HepG2 (cell line): Measurements from ENCODE around the gene NBEAL2. TPM values are rescaled to one million over a fixed set of nuclear protein-coding genes. Genes with fewer than 3 reads are reported as not detected.

Source experiments
- AHDC1 ChIP-seq: sonication (generic); formaldehyde crosslinking; IDR thresholded peaks from 2 replicates; pipeline ENCODE4 v1.5.1; 2020; ENCODE audit warnings: mild to moderate bottlenecking, missing genetic modification reagents, borderline replicate concordance
- ELF3 ChIP-seq: IDR thresholded peaks from 2 replicates; pipeline ENCODE4 v1.6.1; 2016; ENCODE audit warnings: missing genetic modification reagents, missing compliant biosample characterization
- FOXK2 ChIP-seq: fragments of 450-650 bp; IDR thresholded peaks from 2 replicates; pipeline ENCODE4 v1.6.1; 2016
- GABPB1 ChIP-seq: IDR thresholded peaks from 2 replicates; pipeline ENCODE4 v1.6.1; 2016; ENCODE audit warnings: mild to moderate bottlenecking, missing genetic modification reagents, moderate library complexity, missing compliant biosample characterization
- KLF12 ChIP-seq: sonication (generic); formaldehyde crosslinking; IDR thresholded peaks from 2 replicates; pipeline ENCODE4 v1.4.0; 2020; ENCODE audit warnings: missing genetic modification reagents, borderline replicate concordance
- KLF16 ChIP-seq, 2 experiments: sonication (generic) in 1 of 2; formaldehyde crosslinking in 1 of 2; IDR thresholded peaks; 2 replicates each; pipeline versions ENCODE4 v1.6.1 to v1.8.0; 2016 to 2023; ENCODE audit warnings: missing genetic modification reagents in 2 of 2, missing compliant biosample characterization in 1 of 2
- MZF1 ChIP-seq: sonication (generic); formaldehyde crosslinking; IDR thresholded peaks from 2 replicates; pipeline ENCODE4 v1.8.1; 2023; ENCODE audit warnings: mild to moderate bottlenecking, missing genetic modification reagents, borderline replicate concordance
- NCOA1 ChIP-seq: sonication (generic); formaldehyde crosslinking; IDR thresholded peaks from 2 replicates; pipeline ENCODE4 v1.9.0; 2021; ENCODE audit warnings: missing genetic modification reagents
- POLR2A ChIP-seq, 2 experiments: IDR thresholded peaks; 2 replicates each; pipeline ENCODE4 v1.6.1; 2011; ENCODE audit warnings: low read depth in 2 of 2, low read length in 2 of 2, mild to moderate bottlenecking in 1 of 2, moderate library complexity in 1 of 2; ENCODE audit not compliant: insufficient read depth in 1 of 2
- TIGD3 ChIP-seq: sonication (generic); formaldehyde crosslinking; IDR thresholded peaks from 2 replicates; pipeline ENCODE4 v1.5.1; 2020; ENCODE audit warnings: mild to moderate bottlenecking, missing genetic modification reagents, borderline replicate concordance
- TRIM24 ChIP-seq: sonication (generic); formaldehyde crosslinking; IDR thresholded peaks from 2 replicates; pipeline ENCODE4 v1.8.0; 2022; ENCODE audit warnings: mild to moderate bottlenecking, missing genetic modification reagents
- U2AF1 ChIP-seq: fragments of 200-400 bp; formaldehyde crosslinking; optimal IDR thresholded peaks from 2 replicates; pipeline ENCODE3; 2017; ENCODE audit warnings: mild to moderate bottlenecking, low read depth, low read length
- ZNF138 ChIP-seq: sonication (generic); formaldehyde crosslinking; IDR thresholded peaks from 2 replicates; pipeline ENCODE4 v1.5.0; 2020; ENCODE audit warnings: mild to moderate bottlenecking, low read depth, missing genetic modification reagents
- ZNF326 ChIP-seq: sonication (generic); formaldehyde crosslinking; IDR thresholded peaks from 2 replicates; pipeline ENCODE4 v1.4.0; 2020; ENCODE audit warnings: missing genetic modification reagents, borderline replicate concordance
- ZNF333 ChIP-seq: sonication (generic); formaldehyde crosslinking; IDR thresholded peaks from 2 replicates; pipeline ENCODE4 v1.4.0; 2020; ENCODE audit warnings: mild to moderate bottlenecking, missing genetic modification reagents, borderline replicate concordance
- ZNF891 ChIP-seq: sonication (generic); formaldehyde crosslinking; IDR thresholded peaks from 2 replicates; pipeline ENCODE4 v1.5.0; 2020; ENCODE audit warnings: mild to moderate bottlenecking, missing genetic modification reagents
- polyA plus RNA-seq, 8 experiments: library from polyadenylated mRNA; depleted of rRNA in 3 of 8; stranded (reverse) in 7 of 8; unstranded in 1 of 8; fragments of >200 nt; fragmentation: Illumina TruSeq in 4 of 8; extraction: Trizol in 4 of 8; gene quantifications; 2 replicates each; pipeline versions ENCODE4 v1.2.1 to v1.2.3, GENCODE V29; 2011 to 2016; ENCODE audit warnings: low read depth in 4 of 8, missing spikeins in 1 of 8, mixed read lengths in 1 of 8; ENCODE audit not compliant: insufficient read depth in 1 of 8
- total RNA-seq, 5 experiments: library from RNA; depleted of rRNA; stranded (reverse); fragments of >200 nt; fragmentation: Illumina TruSeq; extraction: Trizol; gene quantifications; 2 replicates each; pipeline ENCODE4 v1.2.3, GENCODE V29; 2016; ENCODE audit warnings: low read depth in 1 of 5
- TF ChIP-seq, protein P1 (sequence below): sonication (generic); formaldehyde crosslinking; conservative IDR thresholded peaks from 2 replicates; pipeline ENCODE4 v1.8.0; 2022; ENCODE audit warnings: missing genetic modification reagents
- TF ChIP-seq, protein P2 (sequence below): sonication (generic); formaldehyde crosslinking; IDR thresholded peaks from 2 replicates; pipeline ENCODE4 v1.4.0; 2020; ENCODE audit warnings: missing genetic modification reagents, low read depth, mild to moderate bottlenecking, borderline replicate concordance
- TF ChIP-seq, protein P3 (sequence below): IDR thresholded peaks from 2 replicates; pipeline ENCODE4 v1.6.1; 2018; ENCODE audit warnings: missing genetic modification reagents, mild to moderate bottlenecking, missing compliant biosample characterization

The NBEAL2 gene
- total and polyA plus RNA-seq, 2 of the 13 experiments (the other 11 are each of a cell fraction or from before 2014, with no cell fraction given): 9.7 to 12.4 TPM

DNA sequence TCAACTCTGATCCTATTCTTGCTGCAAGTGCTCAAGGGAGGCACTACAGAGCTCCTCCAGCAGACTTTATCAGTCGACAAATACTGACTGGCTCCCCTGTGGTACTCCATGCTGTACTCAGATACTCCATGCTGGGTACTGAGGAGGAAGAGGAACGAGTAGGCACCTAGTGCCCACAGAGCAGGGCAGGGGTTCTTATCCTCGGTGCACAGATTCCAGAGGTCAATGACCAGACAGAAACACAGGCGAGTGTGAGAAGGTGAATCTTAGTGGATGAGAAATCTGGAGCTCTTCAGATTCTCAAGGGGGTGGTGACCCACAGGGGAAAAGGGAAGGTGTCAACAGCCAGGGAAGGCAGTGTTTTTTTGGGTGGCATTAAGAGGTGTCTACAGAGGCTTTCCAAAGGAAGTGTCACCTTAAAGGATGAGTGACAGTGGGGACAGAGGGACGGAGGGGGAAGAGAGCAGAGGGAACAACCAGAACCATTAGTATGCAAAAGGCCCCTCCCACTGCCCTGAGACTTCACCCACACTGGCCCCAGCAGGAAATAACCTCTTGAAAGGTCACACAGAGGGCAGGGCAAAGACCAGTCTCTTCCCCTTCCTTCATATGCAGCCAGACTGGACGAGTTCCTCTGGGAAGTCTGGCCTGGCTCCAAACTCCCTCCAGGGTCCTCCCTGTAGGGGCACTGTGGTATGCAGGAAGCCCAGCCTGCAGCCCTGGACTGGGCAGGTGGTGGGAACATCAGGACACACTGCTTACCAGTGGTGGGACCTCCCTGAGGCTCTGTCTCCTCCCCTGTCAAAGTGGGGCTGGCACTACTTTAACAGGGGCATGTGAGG is 30.4 kb upstream of the NBEAL2 start (continued):
- TF ChIP-seq TIGD3: no peak
- TF ChIP-seq AHDC1 (CRISPR knock-in tag): no peak
- no peak for TF ChIP-seq KLF12 (CRISPR knock-in tag)
- TF ChIP-seq KLF16 (CRISPR knock-in tag; IDR thresholded peaks at IDR 0.05): no peak
- TF ChIP-seq GABPB1 (CRISPR knock-in tag): no peak; the same call in 1 of the 2 replicates
- TF ChIP-seq POLR2A (IDR thresholded peaks at IDR 0.05; ENCODE audit: insufficient read depth in 1 of 2, low read depth in 2 of 2, low read length in 2 of 2): no peak
- TF ChIP-seq, protein P1, sequence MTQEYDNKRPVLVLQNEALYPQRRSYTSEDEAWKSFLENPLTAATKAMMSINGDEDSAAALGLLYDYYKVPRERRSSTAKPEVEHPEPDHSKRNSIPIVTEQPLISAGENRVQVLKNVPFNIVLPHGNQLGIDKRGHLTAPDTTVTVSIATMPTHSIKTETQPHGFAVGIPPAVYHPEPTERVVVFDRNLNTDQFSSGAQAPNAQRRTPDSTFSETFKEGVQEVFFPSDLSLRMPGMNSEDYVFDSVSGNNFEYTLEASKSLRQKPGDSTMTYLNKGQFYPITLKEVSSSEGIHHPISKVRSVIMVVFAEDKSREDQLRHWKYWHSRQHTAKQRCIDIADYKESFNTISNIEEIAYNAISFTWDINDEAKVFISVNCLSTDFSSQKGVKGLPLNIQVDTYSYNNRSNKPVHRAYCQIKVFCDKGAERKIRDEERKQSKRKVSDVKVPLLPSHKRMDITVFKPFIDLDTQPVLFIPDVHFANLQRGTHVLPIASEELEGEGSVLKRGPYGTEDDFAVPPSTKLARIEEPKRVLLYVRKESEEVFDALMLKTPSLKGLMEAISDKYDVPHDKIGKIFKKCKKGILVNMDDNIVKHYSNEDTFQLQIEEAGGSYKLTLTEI: no peak
- TF ChIP-seq ELF3 (CRISPR knock-in tag): peak; percentile 73; the same call in 1 of the 2 replicates
- no peak for TF ChIP-seq MZF1 (CRISPR knock-in tag)
- TF ChIP-seq FOXK2: no peak
- no peak for TF ChIP-seq ZNF333 (CRISPR knock-in tag)
- TF ChIP-seq, protein P2, sequence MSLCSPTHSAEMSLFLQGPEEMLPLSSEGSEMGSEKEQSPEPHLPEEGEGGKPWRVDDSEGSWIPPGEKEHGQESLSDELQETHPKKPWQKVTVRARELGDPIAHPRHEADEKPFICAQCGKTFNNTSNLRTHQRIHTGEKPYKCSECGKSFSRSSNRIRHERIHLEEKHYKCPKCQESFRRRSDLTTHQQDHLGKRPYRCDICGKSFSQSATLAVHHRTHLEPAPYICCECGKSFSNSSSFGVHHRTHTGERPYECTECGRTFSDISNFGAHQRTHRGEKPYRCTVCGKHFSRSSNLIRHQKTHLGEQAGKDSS (CRISPR knock-in tag): no peak
- no peak for TF ChIP-seq ZNF891
- TF ChIP-seq TRIM24 (CRISPR knock-in tag): no peak
- TF ChIP-seq U2AF1: no peak
- TF ChIP-seq, protein P3, sequence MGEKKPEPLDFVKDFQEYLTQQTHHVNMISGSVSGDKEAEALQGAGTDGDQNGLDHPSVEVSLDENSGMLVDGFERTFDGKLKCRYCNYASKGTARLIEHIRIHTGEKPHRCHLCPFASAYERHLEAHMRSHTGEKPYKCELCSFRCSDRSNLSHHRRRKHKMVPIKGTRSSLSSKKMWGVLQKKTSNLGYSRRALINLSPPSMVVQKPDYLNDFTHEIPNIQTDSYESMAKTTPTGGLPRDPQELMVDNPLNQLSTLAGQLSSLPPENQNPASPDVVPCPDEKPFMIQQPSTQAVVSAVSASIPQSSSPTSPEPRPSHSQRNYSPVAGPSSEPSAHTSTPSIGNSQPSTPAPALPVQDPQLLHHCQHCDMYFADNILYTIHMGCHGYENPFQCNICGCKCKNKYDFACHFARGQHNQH (CRISPR knock-in tag): no peak
- TF ChIP-seq ZNF326 (CRISPR knock-in tag): no peak
- no peak for TF ChIP-seq ZNF138
- no peak for TF ChIP-seq NCOA1
